K562 (cell line): ENCODE measurements around the gene AURKB. TPM values are rescaled to one million over a fixed set of nuclear protein-coding genes. Genes with fewer than 3 reads are reported as not detected.
A peak's percentile ranks its signal among the peaks of the same experiment; 100 is the strongest.

Experiments used
- ATF3 ChIP-seq, 2 experiments: fragments of 450-650 bp in 1 of 2; sonication (generic) in 1 of 2; formaldehyde crosslinking in 1 of 2; IDR thresholded peaks in 1 of 2; conservative IDR thresholded peaks in 1 of 2; 2 replicates each; pipeline versions ENCODE4 v1.6.1 to v1.8.1; 2016 to 2023; ENCODE audit warnings: mild to moderate bottlenecking in 2 of 2, moderate library complexity in 2 of 2, inconsistent platforms in 1 of 2, missing genetic modification reagents in 1 of 2
- CEBPG ChIP-seq, 3 experiments: fragments of 200-800 bp in 1 of 3; sonication (Bioruptor generic) in 1 of 3; sonication (generic) in 1 of 3; formaldehyde crosslinking in 1 of 3; IDR thresholded peaks in 2 of 3; conservative IDR thresholded peaks in 1 of 3; 2 replicates each; pipeline versions ENCODE4 v1.6.1 to v1.8.0; 2016 to 2022; ENCODE audit warnings: missing compliant biosample characterization in 2 of 3, missing genetic modification characterization in 2 of 3, mild to moderate bottlenecking in 1 of 3, missing genetic modification reagents in 1 of 3
- CUX1 ChIP-seq: fragments of 200-800 bp; sonication (Bioruptor generic); IDR thresholded peaks from 2 replicates; pipeline ENCODE4 v1.6.1; 2016; ENCODE audit warnings: missing genetic modification characterization, missing compliant biosample characterization
- FOXP1 ChIP-seq: sonication (generic); formaldehyde crosslinking; IDR thresholded peaks from 2 replicates; pipeline ENCODE4 v1.8.0; 2022; ENCODE audit warnings: mild to moderate bottlenecking, missing genetic modification reagents
- MAX ChIP-seq: sonication (generic); formaldehyde crosslinking; IDR thresholded peaks from 2 replicates; pipeline ENCODE4 v1.9.0; 2022; ENCODE audit warnings: mild to moderate bottlenecking, missing genetic modification reagents
- MCM3 ChIP-seq: fragments of 450-650 bp; IDR thresholded peaks from 2 replicates; pipeline ENCODE4 v1.6.1; 2016
- NR2C1 ChIP-seq, 2 experiments: fragments of 450-650 bp; IDR thresholded peaks; 2 replicates each; pipeline ENCODE4 v1.6.1; 2017; ENCODE audit warnings: mild to moderate bottlenecking in 2 of 2, antibody characterized with exemption in 1 of 2, inconsistent platforms in 1 of 2, missing compliant biosample characterization in 1 of 2, missing genetic modification characterization in 1 of 2
- NR3C1 ChIP-seq: sonication (generic); formaldehyde crosslinking; IDR thresholded peaks from 2 replicates; pipeline ENCODE4 v1.8.1; 2022; ENCODE audit warnings: missing genetic modification reagents
- PHB2 ChIP-seq: fragments of 450-650 bp; IDR thresholded peaks from 2 replicates; pipeline ENCODE4 v1.6.1; 2017; ENCODE audit warnings: low read depth
- PREB ChIP-seq: sonication (generic); formaldehyde crosslinking; IDR thresholded peaks from 2 replicates; pipeline ENCODE4 v1.8.1; 2023; ENCODE audit warnings: mild to moderate bottlenecking, missing genetic modification reagents
- RFX7 ChIP-seq: fragments of 250-450 bp; sonication (Bioruptor Pico); IDR thresholded peaks from 2 replicates; pipeline ENCODE4 v1.5.1; 2021; ENCODE audit warnings: mild to moderate bottlenecking
- SIX5 ChIP-seq, 2 experiments: IDR thresholded peaks; 2 replicates each; pipeline ENCODE4 v1.6.1; 2011; ENCODE audit warnings: low read length in 2 of 2, borderline replicate concordance in 1 of 2, low read depth in 1 of 2, mild to moderate bottlenecking in 1 of 2, moderate library complexity in 1 of 2; ENCODE audit not compliant: insufficient read depth in 1 of 2
- TFAP4 ChIP-seq: sonication (generic); formaldehyde crosslinking; IDR thresholded peaks from 2 replicates; pipeline ENCODE4 v1.8.0; 2022; ENCODE audit warnings: missing genetic modification reagents, mild to moderate bottlenecking, moderate library complexity, borderline replicate concordance
- XRCC5 ChIP-seq: fragments of 200-400 bp; formaldehyde crosslinking; IDR thresholded peaks from 2 replicates; pipeline ENCODE4 v1.6.1; 2017; ENCODE audit warnings: low read depth, mild to moderate bottlenecking, low read length
- ZNF143 ChIP-seq: sonication (generic); formaldehyde crosslinking; IDR thresholded peaks from 2 replicates; pipeline ENCODE4 v1.9.0; 2022; ENCODE audit warnings: mild to moderate bottlenecking, missing genetic modification reagents
- ZNF24 ChIP-seq: fragments of 450-650 bp; IDR thresholded peaks from 2 replicates; pipeline ENCODE4 v1.6.1; 2016
- ZNF668 ChIP-seq: fragments of 250-450 bp; sonication (Bioruptor Pico); IDR thresholded peaks from 2 replicates; pipeline ENCODE4 v1.8.0; 2022; ENCODE audit warnings: mild to moderate bottlenecking, inconsistent platforms
- polyA plus RNA-seq, 8 experiments: library from polyadenylated mRNA; depleted of rRNA in 4 of 8; stranded (reverse) in 5 of 8; unstranded in 3 of 8; fragments of >200 nt; fragmentation: Nextera tagmentation in 2 of 8; fragmentation: Illumina TruSeq in 1 of 8; extraction: Ambion mirVana in 2 of 8; extraction: Trizol in 1 of 8; gene quantifications; 2 replicates each; pipeline versions ENCODE4 v1.2.1 to v1.2.3, GENCODE V29; 2011 to 2014; ENCODE audit warnings: inconsistent platforms in 1 of 8, missing spikeins in 1 of 8
- total RNA-seq, 7 experiments: library from RNA; depleted of rRNA in 6 of 7; stranded (reverse); fragments of >200 nt in 6 of 7; fragmentation: Illumina TruSeq in 2 of 7; extraction: Trizol in 2 of 7; gene quantifications; 2 replicates each; pipeline versions ENCODE4 v1.2.1 to v1.2.3, GENCODE V29; 2011 to 2021; ENCODE audit warnings: low replicate concordance in 1 of 7

The AURKB gene
- total and polyA plus RNA-seq, 9 of the 15 experiments (the other 6 are each of a cell fraction or from before 2014, with no cell fraction given), result 27.2 to 114 (median 74.8) TPM

GRCh38 chr17:8248751-8249607 lies 38.6 kb upstream of the AURKB start, which contains the start of gene PFAS (continued):
- TF ChIP-seq CUX1 (no peak), PREB (CRISPR knock-in tag) (no peak), ZNF143 (no peak), XRCC5 (no peak), FOXP1 (CRISPR knock-in tag) (0 out of 2 replicates have a peak, but pooled peaks have one; percentile 22), RFX7 (no peak), NR2C1 (IDR thresholded peaks at IDR 0.05) (no peak), NR2C1 (tag; IDR thresholded peaks at IDR 0.05) (no peak), NR3C1 (CRISPR knock-in tag) (no peak), PHB2 (no peak), ZNF24 (no peak), MCM3 (no peak), SIX5 (IDR thresholded peaks at IDR 0.05; ENCODE audit: borderline replicate concordance in 1 of 2, insufficient read depth in 1 of 2, low read depth in 1 of 2, low read length in 2 of 2) (peak in 1 of 2 experiments; percentile 4; a peak in 1 of 4 replicates), TFAP4 (CRISPR knock-in tag) (peak; percentile 51), MAX (peak; percentile 96), CEBPG (CRISPR knock-in tag; IDR thresholded peaks at IDR 0.05) (peak; percentile 86), CEBPG (tag; conservative IDR thresholded peaks at IDR 0.05 in 1 of 2, IDR thresholded peaks at IDR 0.05 in 1 of 2) (peak; percentile 48 to 86; a peak in 3 of 4 replicates), ZNF668 (CRISPR knock-in tag) (no peak), ATF3 (IDR thresholded peaks at IDR 0.05) (peak; percentile 89), ATF3 (CRISPR knock-in tag; conservative IDR thresholded peaks at IDR 0.05) (no peak)
